ENCODE data around the gene TOR3A. TPM values are rescaled to one million over a fixed set of nuclear protein-coding genes. Genes with fewer than 3 reads are reported as not detected.

The TOR3A gene
- total and polyA plus RNA-seq, 2 of the 8 experiments (the other 6 are each of a cell fraction or from before 2014, with no cell fraction given): 15.3 to 21.4 TPM

DNA sequence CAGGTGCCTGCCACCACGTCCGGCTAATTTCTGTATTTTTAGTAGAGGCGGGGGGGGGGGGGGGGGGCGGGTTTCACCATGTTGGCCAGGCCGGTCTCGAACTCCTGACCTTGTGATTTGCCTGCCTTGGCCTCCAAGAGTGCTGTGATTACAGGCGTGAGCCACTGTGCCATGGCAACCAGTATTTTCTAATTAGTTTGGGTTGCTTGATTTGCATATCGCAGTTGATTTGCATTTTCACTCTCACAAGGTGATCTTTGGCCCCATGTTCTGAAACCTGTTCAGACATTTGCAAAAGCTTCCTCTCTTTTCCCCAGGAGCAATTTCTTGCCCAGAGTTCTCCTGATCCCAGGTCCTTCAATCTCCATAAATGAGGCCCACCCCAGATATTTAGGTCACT is 1.7 kb downstream of the TOR3A start:
- H3K27me3 ChIP-seq (replicated peaks in 1 of 4; ENCODE audit: control insufficient read depth in 3 of 4, extremely low read depth in 1 of 4, insufficient read depth in 3 of 4, low read length in 3 of 4): no peaks in the 10 kb centered on the region
- no peak overlapping the region for H3K4ac ChIP-seq (replicated peaks; ENCODE audit: insufficient read length, low read depth, low read length)
- FAIRE-seq (no peak), DNase-seq (ENCODE audit: low read depth in 1 of 2, low spot score in 2 of 2) (no peak)
- CTCF ChIA-PET (ENCODE audit: partially characterized antibody): interaction anchor here (1.3 to 4.2 kb wide), 3 partner anchors 22 to 285 kb away, joined by 3 to 15 read pairs (median 5); no protein-coding TSS in a partner anchor
- no peak overlapping the region for H4K5ac ChIP-seq (ENCODE audit: insufficient read length, low read depth, low read length)
- no peak overlapping the region for H4K8ac ChIP-seq (ENCODE audit: extremely low read depth, insufficient read depth, low read length)
- H3K27ac ChIP-seq (ENCODE audit: low read depth, low read length): no peak overlapping the region
- no peak overlapping the region for H3K4me3 ChIP-seq (ENCODE audit: extremely low read depth in 1 of 4, insufficient read depth in 2 of 4, low read depth in 3 of 4, low read length in 4 of 4)
- no peak overlapping the region for H3K9ac ChIP-seq (replicated peaks in 1 of 4; ENCODE audit: extremely low read depth in 1 of 4, low read depth in 3 of 4, low read length in 3 of 4)
- 87% methylated on average over 7 of the region's 8 CpGs; no CpG with 5 or more reads in 1 of the 2 experiments for WGBS, 2 experiments (ENCODE audit: extremely low coverage in 1 of 2, insufficient coverage in 1 of 2, insufficient read length in 1 of 2, insufficient replicate concordance in 2 of 2, low coverage in 1 of 2, low lambda C conversion rate in 2 of 2, missing lambda C conversion rate in 1 of 2)
- no peak overlapping the region for H2BK15ac ChIP-seq (ENCODE audit: low read length)
- H3K79me2 ChIP-seq (ENCODE audit: control insufficient read depth in 1 of 2, insufficient read depth in 2 of 2, low read length in 2 of 2): peaks cover 0 to 3% of the 10 kb centered on the region in 2 experiments; a peak in 1 of 4 replicates
- no peak overlapping the region for H3K23ac ChIP-seq (ENCODE audit: insufficient read length)
- H3K23me2 ChIP-seq (ENCODE audit: low read depth, low read length): peaks cover 13% of the 10 kb centered on the region
- no peak overlapping the region for H2BK120ac ChIP-seq (replicated peaks; ENCODE audit: low read depth, low read length)
- no peaks in the 10 kb centered on the region for H3K9me3 ChIP-seq (ENCODE audit: insufficient read depth in 2 of 2, low read depth in 1 of 2, low read length in 1 of 2)
- H3K36me3 ChIP-seq (ENCODE audit: control insufficient read depth in 2 of 4, insufficient read depth in 4 of 4, low read length in 3 of 4): no peaks in the 10 kb centered on the region; a peak in 1 of 8 replicates
- no peak overlapping the region for H2BK12ac ChIP-seq (ENCODE audit: low read depth, low read length)
- POLR2A ChIA-PET (ENCODE audit: partially characterized antibody): interaction anchor here (1.4 kb wide), 1 partner anchor 8 kb away, joined by 4 read pairs; no protein-coding TSS in a partner anchor
- H3K14ac ChIP-seq (ENCODE audit: insufficient read length): no peak overlapping the region
- H2AFZ ChIP-seq (ENCODE audit: low read length): no peak overlapping the region
- H2AK5ac ChIP-seq (ENCODE audit: low read depth, low read length): no peak overlapping the region
- peaks cover 0 to 21% (median 16%) of the 10 kb centered on the region in 4 experiments; a peak in 6 of 7 replicates for H3K4me1 ChIP-seq (replicated peaks in 1 of 4; ENCODE audit: control insufficient read depth in 3 of 4, insufficient read depth in 4 of 4, low read length in 3 of 4)
- no peaks in the 10 kb centered on the region for H4K20me1 ChIP-seq (replicated peaks in 1 of 2; ENCODE audit: control insufficient read depth in 1 of 2, insufficient read depth in 2 of 2, low read length in 2 of 2)
- H2BK20ac ChIP-seq (ENCODE audit: low read length): no peak overlapping the region
- H4K91ac ChIP-seq (replicated peaks; ENCODE audit: insufficient read length, low read length): no peak overlapping the region
- H2BK5ac ChIP-seq (ENCODE audit: low read depth, low read length): no peak overlapping the region
- peaks cover 4% of the 10 kb centered on the region for H3K79me1 ChIP-seq (ENCODE audit: low read depth, low read length)
- H3K4me2 ChIP-seq (ENCODE audit: insufficient read depth in 1 of 2, low read depth in 2 of 2, low read length in 2 of 2): peak overlapping the region in 1 of 2 experiments; percentile 98; a peak in 1 of 4 replicates
- H3K56ac ChIP-seq (replicated peaks; ENCODE audit: insufficient read length, low read depth, low read length): no peak overlapping the region
- no peak overlapping the region for H3K18ac ChIP-seq (ENCODE audit: extremely low read depth, low read length)
- no peak for TF ChIP-seq ASH2L (IDR thresholded peaks at IDR 0.05; ENCODE audit: low read length)
- TF ChIP-seq JUN (IDR thresholded peaks at IDR 0.05; ENCODE audit: low read depth, low read length): no peak
- TF ChIP-seq CREB1 (IDR thresholded peaks at IDR 0.05): no peak
- no peak for TF ChIP-seq NANOG (IDR thresholded peaks at IDR 0.05; ENCODE audit: insufficient read depth, low read depth, low read length, poor library complexity, severe bottlenecking)
- TF ChIP-seq POLR2AphosphoS5 (IDR thresholded peaks at IDR 0.05; ENCODE audit: low read depth, low read length): no peak
- no peak for TF ChIP-seq HDAC6 (IDR thresholded peaks at IDR 0.05; ENCODE audit: low read depth, low read length)
- TF ChIP-seq RXRA (IDR thresholded peaks at IDR 0.05; ENCODE audit: insufficient read depth, low read depth, low read length): no peak
- TF ChIP-seq GABPA (IDR thresholded peaks at IDR 0.05; ENCODE audit: borderline replicate concordance, insufficient read depth, low read length): no peak
- no peak for TF ChIP-seq TEAD4 (IDR thresholded peaks at IDR 0.05; ENCODE audit: low read depth, low read length)
- TF ChIP-seq RNF2 (IDR thresholded peaks at IDR 0.05; ENCODE audit: borderline replicate concordance, low read depth, low read length, missing control alignments, poor library complexity, severe bottlenecking): no peak
- TF ChIP-seq TBP (IDR thresholded peaks at IDR 0.05; ENCODE audit: low read depth, low read length): no peak
- TF ChIP-seq RBBP5 (IDR thresholded peaks at IDR 0.05; ENCODE audit: borderline replicate concordance, low read depth, low read length): no peak
- no peak for TF ChIP-seq SIN3A (conservative IDR thresholded peaks at IDR 0.05 in 1 of 2, IDR thresholded peaks at IDR 0.05 in 1 of 2; ENCODE audit: low read depth in 1 of 2, low read length in 2 of 2)

All from H1 (cell line).